Keratinocyte (primary cell): ENCODE results near the gene PDE6A.

Experiments
- EZH2 ChIP-seq: IDR thresholded peaks from one replicate; pipeline ENCODE4 v1.6.1; 2012; ENCODE audit warnings: inconsistent platforms, mild to moderate bottlenecking, low read length, moderate library complexity
- TF ChIP-seq, protein P1 (sequence below), 3 experiments: IDR thresholded peaks in 1 of 3; conservative IDR thresholded peaks in 1 of 3; optimal IDR thresholded peaks in 1 of 3; 2 replicates in 2 of 3; 3 replicates in 1 of 3; pipeline versions ENCODE3 to v1.5.1; 2011; ENCODE audit warnings: low read length in 3 of 3, mild to moderate bottlenecking in 3 of 3, moderate library complexity in 2 of 3, control low read depth in 1 of 3, inconsistent platforms in 1 of 3; ENCODE audit not compliant: insufficient read depth in 2 of 3; ENCODE audit errors: extremely low read depth in 1 of 3

GRCh38 chr5:149948993-149949392, 4.4 kb upstream of the PDE6A start:
- TF ChIP-seq, protein P1, sequence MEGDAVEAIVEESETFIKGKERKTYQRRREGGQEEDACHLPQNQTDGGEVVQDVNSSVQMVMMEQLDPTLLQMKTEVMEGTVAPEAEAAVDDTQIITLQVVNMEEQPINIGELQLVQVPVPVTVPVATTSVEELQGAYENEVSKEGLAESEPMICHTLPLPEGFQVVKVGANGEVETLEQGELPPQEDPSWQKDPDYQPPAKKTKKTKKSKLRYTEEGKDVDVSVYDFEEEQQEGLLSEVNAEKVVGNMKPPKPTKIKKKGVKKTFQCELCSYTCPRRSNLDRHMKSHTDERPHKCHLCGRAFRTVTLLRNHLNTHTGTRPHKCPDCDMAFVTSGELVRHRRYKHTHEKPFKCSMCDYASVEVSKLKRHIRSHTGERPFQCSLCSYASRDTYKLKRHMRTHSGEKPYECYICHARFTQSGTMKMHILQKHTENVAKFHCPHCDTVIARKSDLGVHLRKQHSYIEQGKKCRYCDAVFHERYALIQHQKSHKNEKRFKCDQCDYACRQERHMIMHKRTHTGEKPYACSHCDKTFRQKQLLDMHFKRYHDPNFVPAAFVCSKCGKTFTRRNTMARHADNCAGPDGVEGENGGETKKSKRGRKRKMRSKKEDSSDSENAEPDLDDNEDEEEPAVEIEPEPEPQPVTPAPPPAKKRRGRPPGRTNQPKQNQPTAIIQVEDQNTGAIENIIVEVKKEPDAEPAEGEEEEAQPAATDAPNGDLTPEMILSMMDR (optimal IDR thresholded peaks at IDR 0.05 in 1 of 3, IDR thresholded peaks at IDR 0.05 in 1 of 3, conservative IDR thresholded peaks at IDR 0.05 in 1 of 3; ENCODE audit: extremely low read depth in 1 of 3, insufficient read depth in 2 of 3, low read length in 3 of 3) = no peak
- no peak for TF ChIP-seq EZH2
